Tibial artery (tissue), 4 donors: ENCODE results near the gene DKK2.

ENCODE experiments used
- DNase-seq, 2 donors: peaks; one replicate each; pipeline ENCODE4 v3.0.0-alpha.2; 2019
- H3K27ac ChIP-seq, 2 donors: fragments of 200-600 bp; sonication (generic) in 1 of 2; 1 replicate in 1 of 2; 2 replicates in 1 of 2; pipeline ENCODE4 v1.5.1; 2018 to 2019; ENCODE audit warnings: mild to moderate bottlenecking in 1 of 2
- H3K27me3 ChIP-seq, 2 donors: fragments of 200-600 bp; sonication (generic) in 1 of 2; one replicate each; pipeline versions ENCODE4 v1.5.1 to v1.6.0; 2016 to 2019
- H3K36me3 ChIP-seq, 3 donors: fragments of 200-600 bp; sonication (generic) in 2 of 3; one replicate each; pipeline ENCODE4 v1.5.1; 2016 to 2019; ENCODE audit warnings: mild to moderate bottlenecking in 2 of 3
- H3K4me1 ChIP-seq, 4 donors: fragments of 200-600 bp; sonication (generic) in 2 of 4; 1 replicate in 3 of 4; 2 replicates in 1 of 4; pipeline ENCODE4 v1.5.1; 2016 to 2019
- H3K4me3 ChIP-seq, 2 donors: fragments of 200-600 bp; sonication (generic) in 1 of 2; 1 replicate in 1 of 2; 2 replicates in 1 of 2; pipeline ENCODE4 v1.5.1; 2018 to 2019; ENCODE audit warnings: mild to moderate bottlenecking in 2 of 2
- H3K9me3 ChIP-seq, 3 donors: fragments of 200-600 bp; sonication (generic) in 1 of 3; one replicate each; pipeline ENCODE4 v1.5.1; 2016 to 2019
- CTCF ChIP-seq, 2 experiments: fragments of 200-600 bp in 1 of 2; fragments of 450-650 bp in 1 of 2; IDR thresholded peaks; one replicate each; pipeline ENCODE4 v1.5.1; 2017 to 2019; ENCODE audit warnings: antibody characterized with exemption in 2 of 2, mild to moderate bottlenecking in 1 of 2, moderate library complexity in 1 of 2
- intact Hi-C: fragments of 100-400 bp; cut with DNase I; formaldehyde crosslinking; loops from one replicate; pipeline ENCODE4 v1.15.0; 2023; ENCODE audit warnings: low total_unique reads

Gene DKK2

GRCh38 chr4:106978046-106978774 is 57.9 kb downstream of the DKK2 start:
- H3K9me3 ChIP-seq = no peaks in the 10 kb centered on the region
- DNase-seq = peak in 1 of 2 donors; percentile 57
- no peaks in the 10 kb centered on the region for H3K4me1 ChIP-seq
- no peaks in the 10 kb centered on the region for H3K27me3 ChIP-seq
- no peak overlapping the region for H3K4me3 ChIP-seq
- H3K36me3 ChIP-seq = no peaks in the 10 kb centered on the region
- H3K27ac ChIP-seq = no peak overlapping the region
- intact Hi-C loops = no loop called here
- no peak for TF ChIP-seq CTCF (IDR thresholded peaks at IDR 0.05)

GRCh38 chr4:106971636-106972035 is 64.5 kb downstream of the DKK2 start:
- Histone ChIP-seq H3K27me3 (no peaks in the 10 kb centered on the region), H3K9me3 (no peaks in the 10 kb centered on the region), H3K4me1 (no peaks in the 10 kb centered on the region), H3K27ac (no peak overlapping the region), H3K36me3 (no peaks in the 10 kb centered on the region), H3K4me3 (no peak overlapping the region)
- no peak for DNase-seq
- intact Hi-C loops = no loop called here
- TF ChIP-seq CTCF (IDR thresholded peaks at IDR 0.05) = no peak

GRCh38 chr4:106967892-106968291 is 68.2 kb downstream of the DKK2 start:
- H3K27ac ChIP-seq = no peak overlapping the region
- H3K27me3 ChIP-seq = no peaks in the 10 kb centered on the region
- intact Hi-C loops = loop anchor here (2.0 kb wide), 1 partner anchor 45 kb away; no protein-coding TSS in a partner anchor
- H3K4me3 ChIP-seq = no peak overlapping the region
- H3K9me3 ChIP-seq = no peaks in the 10 kb centered on the region
- DNase-seq = no peak
- no peaks in the 10 kb centered on the region for H3K36me3 ChIP-seq
- TF ChIP-seq CTCF (IDR thresholded peaks at IDR 0.05) = no peak
- no peaks in the 10 kb centered on the region for H3K4me1 ChIP-seq

- intact Hi-C loops = no loop called here
- Histone ChIP-seq H3K36me3 (no peaks in the 10 kb centered on the region), H3K4me3 (no peak overlapping the region), H3K27me3 (no peaks in the 10 kb centered on the region), H3K27ac (no peak overlapping the region), H3K9me3 (no peaks in the 10 kb centered on the region), H3K4me1 (no peaks in the 10 kb centered on the region)
- no peak for TF ChIP-seq CTCF (IDR thresholded peaks at IDR 0.05)
- DNase-seq = no peak
Measured at GRCh38 chr4:106953036-106953705, 82.9 kb downstream of the DKK2 start.

GRCh38 chr4:106951891-106952290 is 84.2 kb downstream of the DKK2 start:
- intact Hi-C loops = no loop called here
- Histone ChIP-seq H3K9me3 (no peaks in the 10 kb centered on the region), H3K27ac (no peak overlapping the region), H3K27me3 (no peaks in the 10 kb centered on the region), H3K4me1 (no peaks in the 10 kb centered on the region), H3K36me3 (no peaks in the 10 kb centered on the region), H3K4me3 (no peak overlapping the region)
- TF ChIP-seq CTCF (IDR thresholded peaks at IDR 0.05) = no peak
- DNase-seq = no peak
